ENCODE results near the gene LOXL4.

- no peak for TF ChIP-seq CTCF (IDR thresholded peaks at IDR 0.05)
- no peak for TF ChIP-seq EZH2 (IDR thresholded peaks at IDR 0.05)
These were observed 32.1 kb downstream of the LOXL4 start for GRCh38 chr10:98235846-98236245.
